Jurkat, Clone E6-1 (cell line): ENCODE measurements around the gene NUP107.

Experiments
- DNase-seq: peaks from one replicate; pipeline ENCODE4 v3.0.0-alpha.2; 2011; ENCODE audit warnings: low read depth, low spot score
- H3K4me3 ChIP-seq: 2 replicates; pipeline ENCODE4 v1.5.1; 2011; ENCODE audit warnings: mild to moderate bottlenecking, low read length, control low read depth, moderate library complexity

The NUP107 gene

DNA sequence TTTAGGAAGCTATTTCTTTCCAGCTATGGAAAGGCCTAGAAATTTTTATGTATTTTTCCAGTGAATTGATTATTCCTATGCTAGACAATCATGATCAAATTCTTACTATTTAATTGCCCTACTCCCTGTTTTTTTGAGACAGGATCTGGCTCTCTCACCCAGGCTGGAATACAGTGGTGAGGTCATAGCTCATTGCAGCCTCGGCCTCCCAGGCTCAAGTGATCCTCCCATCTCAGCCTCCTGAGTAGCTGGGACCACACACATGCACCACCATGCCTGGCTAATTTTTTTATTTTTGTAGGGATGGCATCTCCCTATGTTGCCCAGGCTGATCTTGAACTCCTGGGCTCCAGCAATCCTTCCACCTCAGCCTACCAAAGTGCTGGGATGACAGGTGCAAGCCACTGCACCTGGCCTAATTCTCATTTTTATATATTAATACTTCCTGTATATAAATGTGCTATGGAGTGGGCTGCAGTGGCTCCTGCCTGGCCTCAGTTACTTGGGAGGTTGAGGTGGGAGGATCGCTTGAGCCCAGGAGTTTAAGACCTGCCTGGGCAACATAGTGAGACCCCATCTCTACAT is 105.2 kb downstream of the NUP107 start:
- H3K4me3 ChIP-seq: no peak overlapping the region
- no peak for DNase-seq

DNA sequence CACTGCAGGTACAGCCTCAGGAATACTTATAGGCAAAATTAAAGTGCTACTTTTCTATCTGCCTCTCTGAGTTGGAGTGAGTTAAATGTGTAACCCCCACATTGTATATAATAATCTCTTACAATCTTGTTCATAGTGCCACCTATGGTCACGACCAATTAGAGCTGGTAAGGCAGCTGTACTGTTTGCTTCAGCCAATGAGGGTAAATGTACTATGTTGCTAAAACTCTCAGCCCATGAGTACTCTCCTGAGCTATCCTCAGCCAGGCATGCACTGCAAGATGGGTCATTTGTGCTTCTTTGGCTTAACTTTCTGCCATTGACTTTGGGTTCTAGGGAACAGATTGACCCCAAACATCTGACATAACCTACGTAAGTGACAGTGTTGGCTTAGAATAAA is 106.2 kb downstream of the NUP107 start:
- DNase-seq: peak; percentile 83
- H3K4me3 ChIP-seq: no peak overlapping the region

DNA sequence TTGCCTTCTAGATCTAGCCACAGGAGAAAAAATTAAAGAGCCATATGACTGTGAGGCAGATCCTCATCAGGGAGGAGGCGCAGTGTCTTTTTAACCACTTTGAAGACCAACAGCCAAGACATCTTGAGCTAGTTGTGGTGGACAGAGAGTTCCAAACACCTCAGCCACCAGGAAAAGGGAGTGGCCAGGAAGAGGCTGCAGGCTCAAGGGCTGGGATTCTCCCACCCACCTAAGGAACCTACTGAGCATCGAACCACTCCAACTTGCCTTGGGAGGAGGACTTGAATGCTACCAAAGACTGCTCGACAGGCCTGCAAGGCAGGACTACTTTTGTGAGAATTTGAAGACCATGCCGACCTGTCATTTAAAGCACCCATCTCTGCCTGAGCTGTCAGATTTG is 106.7 kb downstream of the NUP107 start:
- DNase-seq: no peak
- H3K4me3 ChIP-seq: no peak overlapping the region

DNA sequence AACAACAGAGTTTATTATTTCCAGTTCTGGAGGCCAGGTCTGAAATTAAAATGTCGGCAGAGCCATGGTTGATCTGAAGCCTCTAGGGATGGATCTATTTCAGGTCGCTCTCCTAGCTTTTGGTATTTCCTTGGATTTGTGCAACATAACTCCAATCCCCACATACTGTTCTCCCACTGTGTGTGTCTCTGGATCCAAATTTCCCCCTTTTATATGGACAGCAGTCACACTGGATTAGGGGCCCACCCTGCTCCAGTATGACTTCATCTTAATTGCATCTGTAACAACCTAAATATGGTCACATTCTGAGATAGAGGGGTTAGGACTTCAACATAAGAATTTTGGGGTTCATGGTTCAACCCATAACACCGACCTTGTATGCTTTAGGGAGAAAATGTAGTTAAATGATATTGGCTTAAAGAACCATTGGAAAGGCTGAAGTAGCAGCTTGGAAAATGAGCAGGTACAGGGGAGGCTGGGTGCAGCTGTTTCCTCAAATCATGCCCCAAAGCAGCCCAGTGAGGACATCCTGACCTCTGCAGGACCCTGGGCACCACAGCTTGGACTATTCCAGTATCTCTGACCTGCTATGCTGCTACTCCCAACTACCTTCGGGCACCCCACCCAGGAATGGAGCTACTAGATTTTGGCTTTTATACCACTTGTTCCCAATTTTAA is 107.3 kb downstream of the NUP107 start:
- no peak for DNase-seq
- no peak overlapping the region for H3K4me3 ChIP-seq

DNA sequence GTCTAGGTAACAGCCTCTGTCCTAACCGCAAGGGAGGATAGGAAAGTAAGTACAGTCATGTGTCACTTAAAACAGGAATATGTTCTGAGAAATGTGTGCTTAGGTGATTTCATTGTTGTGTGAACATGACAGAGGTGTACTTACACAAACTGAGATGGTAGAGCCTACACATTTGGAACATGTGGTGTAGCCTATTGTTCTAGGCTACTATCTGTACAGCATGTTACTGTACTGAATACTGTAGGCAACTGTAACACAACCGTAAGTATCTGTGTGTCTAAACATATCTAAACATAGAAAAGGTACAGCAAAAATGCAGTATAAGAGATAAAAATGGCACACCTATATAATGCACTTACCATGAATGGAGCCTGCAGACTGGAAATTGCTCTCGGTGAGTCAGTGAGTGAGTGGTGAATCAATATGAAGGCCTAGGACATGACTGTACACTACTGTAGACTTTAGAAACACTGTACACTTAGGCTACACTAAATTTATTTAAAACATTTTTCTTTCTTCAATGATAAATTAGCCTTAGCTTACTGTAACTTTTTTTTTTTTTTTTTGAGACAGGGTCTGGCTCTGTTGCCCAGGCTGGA is 108.0 kb downstream of the NUP107 start:
- no peak overlapping the region for H3K4me3 ChIP-seq
- DNase-seq: no peak
